ENCODE results near the gene TRAPPC11. TPM values are rescaled to one million over a fixed set of nuclear protein-coding genes. Genes with fewer than 3 reads are reported as not detected.

Gene TRAPPC11
- total RNA-seq, 1 experiment from 2014 or later, result 32.2 TPM

- Histone ChIP-seq H4K20me1 (ENCODE audit: control insufficient read depth, insufficient read depth, insufficient read length) (no peaks in the 10 kb centered on the region), H2AK5ac (ENCODE audit: insufficient read length, low read length) (no peak overlapping the region), H3K4ac (ENCODE audit: low read depth, low read length) (no peak overlapping the region), H3K9ac (ENCODE audit: extremely low read depth, insufficient read length, low read length) (no peak overlapping the region), H3K9me3 (ENCODE audit: control insufficient read depth, low read depth, low read length) (no peaks in the 10 kb centered on the region), H3K23me2 (ENCODE audit: insufficient read length, low read depth, low read length, poor library complexity, severe bottlenecking) (no peaks in the 10 kb centered on the region), H2BK120ac (ENCODE audit: low read depth, low read length, poor library complexity, severe bottlenecking) (no peak overlapping the region), H3K56ac (ENCODE audit: insufficient read length, low read depth, low read length) (no peak overlapping the region), H3K4me2 (ENCODE audit: insufficient read depth, insufficient read length, low read length) (no peak overlapping the region), H2BK12ac (ENCODE audit: insufficient read length, low read depth, low read length) (no peak overlapping the region), H3K23ac (ENCODE audit: insufficient read length, low read depth, low read length) (no peak overlapping the region), H3K4me1 (ENCODE audit: insufficient read depth, low read length) (no peaks in the 10 kb centered on the region; the same call in 1 of the 2 replicates), H2BK20ac (ENCODE audit: low read depth, low read length, poor library complexity, severe bottlenecking) (no peak overlapping the region), H3K27ac (ENCODE audit: insufficient read length, low read depth, low read length) (no peak overlapping the region), H4K91ac (ENCODE audit: insufficient read length, low read depth, low read length) (no peak overlapping the region), H2BK5ac (ENCODE audit: insufficient read length, low read length) (no peak overlapping the region), H4K8ac (replicated peaks; ENCODE audit: insufficient read length, low read depth, low read length) (no peak overlapping the region), H3K79me1 (ENCODE audit: insufficient read depth, low read depth, low read length, poor library complexity, severe bottlenecking) (no peaks in the 10 kb centered on the region), H2BK15ac (ENCODE audit: low read depth, low read length) (no peak overlapping the region), H3T11ph (ENCODE audit: low read length) (no peak overlapping the region), H3K79me2 (ENCODE audit: insufficient read depth, low read length) (no peaks in the 10 kb centered on the region), H3K18ac (ENCODE audit: insufficient read length, low read depth, low read length) (no peak overlapping the region), H4K5ac (ENCODE audit: insufficient read length, low read depth, low read length) (no peak overlapping the region), H3K14ac (ENCODE audit: insufficient read depth, low read length) (no peak overlapping the region), H3K27me3 (ENCODE audit: insufficient read depth, low read length) (no peaks in the 10 kb centered on the region), H2AFZ (ENCODE audit: low read length) (no peak overlapping the region)
- TF ChIP-seq CTCF (conservative IDR thresholded peaks at IDR 0.05), result no peak
- Mint-ChIP-seq H3K4me3 (no peak overlapping the region), H3K27ac (no peak overlapping the region), H3K36me3 (ENCODE audit: insufficient read depth in 1 of 3, low read depth in 3 of 3) (no peaks in the 10 kb centered on the region), H3K27me3 (ENCODE audit: low read depth) (peaks cover 4% of the 10 kb centered on the region), H3K4me1 (peaks cover 0 to 4% of the 10 kb centered on the region in 2 experiments; a peak in 1 of 4 replicates), H3K9me3 (no peaks in the 10 kb centered on the region; a peak in 2 of 5 replicates)
- DNase-seq, result no peak
- no CpG with 5 or more reads among the region's 20 CpGs for WGBS (ENCODE audit: extremely low coverage, insufficient read length, low lambda C conversion rate)
These were observed 46.5 kb upstream of the TRAPPC11 start for GRCh38 chr4:183612329-183613250.

Data from H9 (cell line).